Hippocampal formation (tissue), 2 donors: ENCODE data around the gene NCR2.

Experiments
- DNase-seq, 2 donors: peaks; one replicate each; lab custom pipeline; 2025; lab: John Stamatoyannopoulos, UW

Gene NCR2

DNA sequence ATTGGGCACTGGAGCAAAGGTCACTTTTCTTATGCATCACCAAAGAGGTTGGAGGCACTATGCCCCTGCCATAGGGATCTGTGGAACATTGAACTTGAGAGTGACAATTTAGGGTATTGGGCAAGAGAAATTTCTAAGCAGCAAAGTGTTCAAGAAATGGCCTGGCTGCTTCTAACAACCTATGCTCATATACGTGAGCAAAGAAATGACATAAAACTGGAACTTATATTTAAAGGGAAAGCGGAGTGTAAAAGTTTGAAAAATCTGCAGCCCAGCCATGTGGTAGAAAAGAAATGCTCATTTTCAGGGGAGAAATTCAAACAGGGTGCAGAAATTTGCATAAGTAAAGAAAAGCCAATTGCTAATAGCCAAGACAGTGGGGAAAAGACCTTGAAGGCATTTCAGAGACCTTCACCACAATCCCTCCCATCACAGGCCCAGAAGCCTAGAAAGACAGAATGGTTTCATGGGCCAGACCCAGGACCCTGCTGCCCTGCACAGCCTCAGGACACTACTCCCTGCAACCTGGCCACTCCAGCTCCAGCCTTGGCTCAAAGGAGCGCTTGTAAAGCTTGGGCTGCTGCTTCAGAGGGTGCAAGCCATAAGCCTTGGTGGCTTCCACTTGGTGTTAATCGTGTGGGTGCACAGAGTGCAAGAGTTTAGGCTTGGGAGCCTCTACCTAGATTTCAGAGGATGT, 24.4 kb downstream of the NCR2 start:
- DNase-seq: no peak

DNA sequence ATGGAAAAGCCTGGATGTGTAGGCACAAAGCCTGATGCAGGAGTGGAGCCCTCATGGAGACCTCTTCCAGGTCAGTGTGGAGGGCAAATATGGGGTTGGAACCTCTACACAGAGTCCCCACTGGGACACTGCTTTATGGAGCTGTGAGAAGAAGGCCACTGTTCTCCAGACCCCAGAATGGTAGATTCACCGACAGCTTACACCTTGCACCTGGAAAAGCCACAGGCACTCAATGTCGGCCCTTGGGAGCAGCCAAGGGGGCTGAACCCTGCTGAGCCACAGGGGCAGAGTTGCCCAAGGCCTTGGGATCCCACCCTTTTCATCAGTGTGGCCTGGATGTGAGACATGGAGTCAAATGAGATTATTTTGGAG, 24.9 kb downstream of the NCR2 start:
- no peak for DNase-seq

DNA sequence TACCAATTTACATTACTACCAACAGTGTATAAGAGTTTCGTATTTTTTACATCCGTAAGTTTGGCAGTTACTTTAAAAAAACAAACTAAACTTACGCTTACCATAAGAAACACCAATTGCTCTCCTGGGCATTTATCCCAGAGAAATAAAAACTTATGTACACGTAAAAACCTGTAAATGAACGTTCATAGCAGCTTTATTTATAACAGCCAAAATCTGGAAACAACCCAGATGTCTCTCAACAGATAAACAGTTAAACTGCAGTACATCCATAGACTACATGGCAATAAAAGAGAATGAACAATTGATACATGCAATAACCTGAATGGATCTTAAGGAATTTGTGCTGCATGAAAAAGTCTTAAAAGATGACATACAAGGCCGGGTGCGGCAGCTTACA, 30.7 kb downstream of the NCR2 start:
- DNase-seq: no peak

DNA sequence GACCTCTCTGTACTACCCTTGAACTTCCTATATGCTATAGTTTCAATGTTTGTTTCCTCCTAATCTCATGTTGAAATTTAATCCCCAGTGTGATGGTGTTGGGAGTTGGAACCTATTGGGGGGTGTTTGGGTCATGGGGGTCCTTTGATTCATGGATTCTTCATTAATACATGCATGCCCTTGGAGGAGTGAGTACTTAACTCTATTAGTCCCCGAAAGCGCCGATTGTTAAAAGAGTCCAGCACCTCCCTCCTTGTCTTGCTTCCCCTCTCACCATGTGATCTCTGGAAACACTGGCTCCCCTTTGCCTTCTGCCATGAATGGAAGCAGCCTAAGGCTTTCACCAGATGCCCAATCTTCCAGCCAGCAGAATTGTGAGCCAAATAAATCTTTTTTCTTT, 31.7 kb downstream of the NCR2 start:
- no peak for DNase-seq

DNA sequence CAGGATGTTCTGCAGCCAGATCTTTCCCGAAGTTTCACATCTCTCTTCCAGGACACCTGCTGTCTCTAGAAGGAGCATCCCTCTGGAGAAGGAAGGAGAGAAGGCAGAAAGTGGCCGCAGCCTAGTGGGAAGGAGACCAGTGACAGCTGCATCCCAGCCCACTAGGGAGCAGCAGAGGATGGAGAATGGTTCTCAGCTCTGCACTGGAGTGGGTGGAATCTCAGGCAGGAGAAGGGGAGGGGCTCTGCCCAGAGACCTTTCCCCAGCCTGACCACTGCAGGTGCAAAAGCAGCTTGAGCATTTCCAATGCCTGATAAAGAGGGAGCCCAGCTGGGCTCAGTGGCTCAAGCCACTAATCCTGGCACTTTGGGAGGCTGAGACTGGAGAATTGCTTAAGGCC, 32.3 kb downstream of the NCR2 start:
- peak; percentile 29 to 65 for DNase-seq

DNA sequence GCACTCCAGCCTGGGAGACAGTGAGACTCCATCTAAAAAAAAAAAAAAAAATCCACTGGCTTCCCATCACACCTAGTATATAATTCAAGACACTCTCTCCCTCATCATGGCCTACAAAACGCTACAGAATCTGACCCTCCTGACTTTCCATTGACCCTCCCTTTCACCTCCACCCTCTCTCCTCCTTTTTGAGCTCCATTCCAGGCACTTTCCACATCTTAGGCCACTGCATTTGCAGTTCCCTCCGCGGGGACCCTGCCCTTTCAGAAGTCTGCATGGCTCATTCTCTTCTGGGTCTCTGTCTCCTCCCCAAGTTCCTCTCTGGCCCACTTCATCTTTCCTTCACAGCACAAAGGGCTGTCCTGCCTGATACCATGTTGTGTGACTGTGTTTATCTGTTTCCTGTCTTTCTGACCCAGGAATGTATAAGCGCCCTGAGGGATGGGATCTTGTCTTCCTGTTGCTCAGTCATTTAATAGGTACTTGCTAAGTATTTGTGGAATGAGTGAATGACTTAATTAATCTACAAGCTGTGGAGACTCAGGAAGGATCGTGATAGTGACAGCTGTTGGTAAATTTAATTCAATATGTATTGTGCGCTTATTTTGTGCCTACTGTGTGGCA, 35.2 kb downstream of the NCR2 start:
- DNase-seq: no peak

DNA sequence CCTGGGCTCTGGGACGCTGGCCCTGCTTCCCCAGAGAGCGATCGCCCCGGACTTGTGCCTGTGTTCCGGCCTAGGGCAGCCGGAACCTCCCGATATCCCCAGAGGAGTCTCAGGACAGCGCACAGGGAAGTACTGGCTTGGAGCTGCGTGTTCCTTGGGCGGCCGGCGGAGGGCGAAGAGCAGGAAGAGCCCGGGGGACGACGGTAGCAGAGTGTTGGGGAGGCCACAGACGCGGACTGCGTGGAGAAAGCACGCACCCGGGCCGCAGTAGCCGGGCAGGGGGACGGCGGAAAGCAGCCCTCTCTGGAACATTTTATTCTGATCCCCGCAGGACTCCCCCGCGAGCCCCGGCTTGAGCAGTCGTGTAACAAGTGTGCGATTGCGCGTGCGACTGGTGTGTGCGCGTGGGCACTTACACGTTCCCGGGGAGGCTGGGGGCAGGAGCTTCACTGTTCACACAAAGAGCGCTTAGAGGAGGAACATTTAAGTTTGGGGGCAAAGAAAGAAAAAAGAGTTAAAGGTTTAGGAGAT, 36.1 kb downstream of the NCR2 start:
- peak in 1 of 2 donors; percentile 11 for DNase-seq

DNA sequence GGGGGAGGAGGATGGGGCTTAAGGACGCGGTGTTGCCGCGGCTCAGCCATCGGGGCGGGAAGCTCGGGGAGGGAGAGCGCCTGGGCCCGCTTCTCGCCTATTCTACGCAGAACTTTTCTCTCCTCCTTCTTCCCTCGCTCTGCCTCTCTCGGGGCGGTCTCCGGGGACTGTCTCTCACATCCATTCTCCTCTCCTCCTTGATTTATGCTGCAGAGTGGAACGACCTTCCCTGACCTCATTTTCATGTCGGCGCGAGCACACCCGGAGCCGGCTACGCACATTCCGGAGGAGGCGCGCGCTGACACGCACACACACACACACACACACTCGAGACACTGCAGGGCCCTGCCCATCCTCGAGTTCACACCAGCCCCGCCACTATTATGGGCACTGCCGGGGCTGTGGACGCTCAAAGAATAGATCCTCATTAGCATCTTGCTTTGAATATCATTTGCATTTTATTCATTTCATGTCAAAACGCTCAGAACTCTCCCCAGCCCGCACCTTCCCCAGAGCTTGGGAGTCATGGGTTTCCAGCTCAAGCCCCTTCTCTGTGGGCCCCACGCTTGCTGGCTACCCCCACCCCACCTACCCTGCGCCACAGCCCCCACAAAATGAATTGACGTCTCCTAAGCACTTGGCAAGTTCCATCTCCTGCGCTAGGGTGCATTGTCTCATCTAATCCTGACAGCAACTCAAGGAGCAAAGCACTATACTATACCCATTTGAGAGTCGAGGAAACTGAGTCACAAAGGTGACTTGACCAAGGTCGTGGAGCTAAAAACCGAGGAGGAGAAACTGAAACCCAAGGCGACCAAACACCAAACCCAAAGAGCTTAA, 36.8 kb downstream of the NCR2 start:
- DNase-seq: no peak

DNA sequence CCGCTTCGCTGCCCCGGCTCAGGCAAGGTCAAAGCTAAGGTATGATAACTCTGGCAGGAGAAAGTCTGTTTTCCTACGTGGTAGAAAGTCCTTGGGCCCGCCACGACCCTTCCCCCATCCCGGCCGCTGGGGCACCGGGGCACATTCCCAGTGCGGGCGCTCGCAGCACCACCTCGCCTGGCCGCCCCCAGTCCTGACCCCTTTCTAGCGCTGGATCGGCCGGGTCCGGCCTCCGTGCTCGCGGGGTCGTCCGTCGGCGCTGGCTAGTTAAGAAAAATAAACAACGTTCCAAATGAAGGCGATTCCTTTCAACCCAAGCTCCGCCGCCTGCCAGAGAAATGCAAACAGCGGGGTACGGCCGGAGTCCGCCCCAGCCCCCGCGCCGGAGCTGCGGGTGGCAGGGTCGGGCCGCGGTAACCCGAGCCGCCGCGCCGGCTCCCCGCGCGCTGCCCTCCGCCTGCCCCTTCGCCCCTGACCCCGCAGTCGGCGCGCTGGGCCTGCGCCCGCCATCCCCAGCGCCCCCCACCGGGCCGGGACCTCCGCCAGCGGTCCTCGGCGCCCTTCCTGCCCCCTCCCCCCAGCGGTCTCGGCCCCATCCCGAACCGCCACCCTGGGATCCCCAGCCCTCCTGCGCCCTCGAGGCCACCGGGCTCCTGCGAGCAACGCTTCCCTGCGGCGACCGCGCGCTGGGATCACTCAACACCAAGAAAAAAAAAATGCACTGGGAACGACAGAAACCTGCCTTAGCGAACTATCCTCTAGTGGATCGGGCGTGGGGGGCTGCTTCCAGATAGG, 37.6 kb downstream of the NCR2 start:
- no peak for DNase-seq

DNA sequence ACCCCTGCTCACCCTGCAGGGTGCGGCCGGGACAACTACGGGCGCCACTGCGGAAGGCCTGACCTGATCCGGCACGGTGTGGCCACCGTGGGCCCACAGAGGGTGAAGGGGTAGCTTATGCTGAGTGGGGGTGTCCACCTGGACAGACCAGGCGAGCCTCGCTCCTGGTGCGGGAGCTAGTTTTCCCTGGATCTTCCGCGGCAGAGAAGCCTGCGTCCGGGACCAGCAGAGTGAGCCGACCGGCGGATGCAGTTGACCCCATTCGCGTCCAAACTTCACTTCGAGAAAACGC, 38.2 kb downstream of the NCR2 start:
- no peak for DNase-seq

DNA sequence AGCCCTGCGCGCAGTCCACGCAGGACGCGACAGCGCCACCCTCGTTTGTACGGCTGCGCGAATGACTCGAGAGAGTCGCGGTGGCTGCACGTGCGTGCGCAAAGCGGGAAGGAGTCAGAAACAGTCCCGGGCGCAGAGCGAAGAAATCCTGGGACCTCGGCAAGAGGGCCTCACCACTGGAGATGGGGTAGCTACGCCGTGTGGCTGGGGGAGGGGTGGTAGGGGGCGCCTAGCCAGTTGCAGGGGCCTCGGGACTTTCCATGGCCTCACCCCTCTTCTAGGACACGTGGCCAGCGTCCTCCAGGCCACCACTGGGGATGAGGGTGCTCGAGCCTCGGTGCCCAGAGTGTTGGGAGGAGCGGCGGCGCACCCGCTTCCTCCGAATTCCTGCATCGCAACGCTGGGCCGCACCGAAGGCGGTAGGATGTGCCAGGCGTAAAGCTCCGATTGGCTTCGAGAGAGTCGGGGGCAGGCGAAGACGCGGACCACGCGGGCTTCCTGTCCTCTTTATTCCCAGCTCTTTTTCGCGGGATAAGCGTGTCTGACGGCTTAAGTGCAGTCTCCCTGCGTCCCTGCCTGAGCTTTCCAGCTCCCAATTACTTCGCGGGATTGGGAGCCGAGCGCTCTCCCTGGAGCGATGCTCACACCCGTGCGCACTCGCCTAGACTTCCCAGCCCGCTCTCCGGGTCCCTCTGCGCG, 38.7 kb downstream of the NCR2 start:
- no peak for DNase-seq

DNA sequence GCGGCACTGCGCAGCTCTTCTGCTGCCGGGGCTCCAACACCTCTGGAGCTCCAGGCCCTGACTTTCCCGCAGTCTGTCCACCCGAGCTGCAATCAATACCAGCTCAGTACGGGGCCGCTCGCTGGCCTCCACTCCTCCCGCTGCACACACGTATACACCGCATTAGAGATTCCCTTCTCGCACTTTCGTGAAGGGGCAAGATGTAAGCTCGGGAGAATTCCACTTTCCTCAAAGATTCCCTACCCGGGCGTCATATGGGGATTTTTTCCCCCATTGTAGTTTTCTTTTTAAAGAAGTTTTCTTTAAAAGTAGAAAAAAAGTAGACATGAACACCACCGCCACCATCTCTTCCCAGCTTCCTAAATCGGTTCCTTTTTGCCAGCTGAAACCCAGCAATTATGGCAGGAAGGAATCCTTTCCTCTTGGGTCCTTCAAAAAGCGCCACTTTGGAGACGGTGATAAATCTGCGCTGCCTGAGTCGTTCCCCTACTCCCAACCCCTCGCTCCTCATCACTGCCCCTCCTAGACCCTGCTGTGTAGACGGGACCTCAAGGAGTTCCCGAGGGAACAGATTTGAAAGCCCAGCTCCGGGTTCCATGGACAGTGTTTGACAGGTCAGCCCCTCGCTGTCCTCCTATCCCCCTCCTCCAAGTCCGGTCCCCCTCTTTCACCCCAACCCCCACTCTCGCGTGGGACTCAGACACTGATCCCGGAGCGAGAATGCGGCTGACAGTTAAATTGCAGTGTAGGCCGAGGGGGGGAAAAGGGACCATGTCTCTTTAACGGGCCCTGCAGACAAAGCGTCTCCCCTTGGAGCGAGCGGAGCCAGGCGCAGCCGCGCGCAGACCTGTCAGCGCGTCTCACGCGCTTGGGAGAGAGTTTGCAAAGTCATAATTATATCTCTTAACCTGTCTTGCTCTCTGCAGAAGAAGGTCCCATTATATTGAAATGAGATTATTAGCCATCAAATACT, 39.5 kb downstream of the NCR2 start:
- no peak for DNase-seq

DNA sequence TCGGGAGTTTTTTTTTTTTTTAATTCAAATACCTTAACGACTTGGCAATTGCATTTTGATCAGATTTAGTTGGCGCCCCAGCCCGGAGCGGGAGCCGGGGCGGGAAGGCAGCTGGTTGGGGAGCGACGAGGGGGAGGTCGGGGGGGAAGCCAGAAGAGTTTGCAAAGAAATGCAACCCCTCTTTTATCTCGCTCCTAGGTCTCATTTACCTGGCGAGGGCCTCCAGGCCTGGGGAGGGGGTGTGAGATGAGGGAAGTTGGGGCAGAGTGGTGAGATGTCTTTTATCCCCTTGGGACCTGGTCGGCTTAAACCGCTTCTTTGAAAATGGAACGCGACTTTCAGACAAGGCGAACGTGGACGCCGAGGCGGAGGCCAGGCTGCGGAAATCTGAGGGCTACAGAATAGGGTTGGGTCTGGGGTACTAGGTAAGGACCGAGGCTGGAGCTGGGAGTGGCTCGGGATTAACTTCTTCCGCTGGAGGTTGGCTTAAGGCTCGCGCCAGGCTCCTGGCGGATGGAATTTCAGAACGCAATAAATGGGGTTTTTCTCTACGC, 40.3 kb downstream of the NCR2 start:
- DNase-seq: no peak

DNA sequence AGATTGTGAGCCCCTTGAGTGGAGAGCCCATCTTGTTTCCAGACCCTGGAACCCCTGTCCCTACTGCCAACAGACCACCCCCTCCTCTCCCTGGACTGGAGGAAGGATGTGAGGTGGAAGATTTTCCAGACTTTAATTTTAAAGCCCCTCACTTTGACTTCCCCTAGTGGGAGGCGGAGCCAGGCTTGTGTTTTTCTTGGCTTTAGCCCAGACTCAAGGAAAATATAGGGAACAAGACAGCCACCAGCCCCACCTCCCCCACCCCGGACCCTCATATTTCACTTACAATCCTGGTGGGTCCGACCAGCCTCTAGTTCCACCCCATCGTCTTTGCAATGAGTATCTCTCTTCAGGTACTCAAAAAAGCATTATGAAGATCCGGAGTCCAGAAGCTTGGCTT, 40.8 kb downstream of the NCR2 start:
- DNase-seq: no peak

DNA sequence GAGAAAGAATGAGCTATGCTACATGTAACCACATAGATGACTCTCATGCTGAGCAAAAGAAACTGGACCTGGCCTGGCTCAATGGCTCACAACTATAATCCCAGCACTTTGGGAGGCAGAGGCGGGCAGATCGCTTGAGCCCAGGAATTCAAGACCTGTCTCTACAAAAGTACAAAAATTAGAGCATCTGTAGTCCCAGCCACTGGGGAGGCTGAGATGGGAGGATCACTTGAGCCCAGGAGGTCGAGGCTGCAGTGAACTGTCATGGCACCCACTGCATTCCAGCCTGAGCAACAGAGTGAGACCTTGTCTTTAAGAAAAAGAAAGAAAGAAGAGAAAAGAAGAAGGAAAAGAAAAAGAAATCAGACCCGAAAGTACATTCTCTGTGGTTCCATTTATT, 41.7 kb downstream of the NCR2 start:
- no peak for DNase-seq

DNA sequence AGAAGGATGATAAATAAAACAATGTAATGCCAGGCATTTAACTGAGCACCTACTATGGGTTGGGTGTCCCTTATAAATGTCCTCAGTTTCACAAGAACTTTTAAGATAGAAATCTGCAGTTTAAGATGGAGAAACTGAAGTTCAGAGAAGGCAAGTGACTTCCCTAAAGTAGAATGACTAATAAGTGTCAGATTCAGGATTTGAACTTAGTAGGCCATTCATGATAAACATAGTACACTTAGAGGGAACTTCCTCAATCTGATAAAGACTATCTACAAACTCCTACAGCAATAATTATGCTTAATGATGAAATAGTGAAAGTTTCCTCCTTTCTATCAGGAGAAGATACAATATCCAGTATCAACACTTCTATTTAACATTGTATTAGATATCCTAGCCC, 43.9 kb downstream of the NCR2 start:
- DNase-seq: no peak

DNA sequence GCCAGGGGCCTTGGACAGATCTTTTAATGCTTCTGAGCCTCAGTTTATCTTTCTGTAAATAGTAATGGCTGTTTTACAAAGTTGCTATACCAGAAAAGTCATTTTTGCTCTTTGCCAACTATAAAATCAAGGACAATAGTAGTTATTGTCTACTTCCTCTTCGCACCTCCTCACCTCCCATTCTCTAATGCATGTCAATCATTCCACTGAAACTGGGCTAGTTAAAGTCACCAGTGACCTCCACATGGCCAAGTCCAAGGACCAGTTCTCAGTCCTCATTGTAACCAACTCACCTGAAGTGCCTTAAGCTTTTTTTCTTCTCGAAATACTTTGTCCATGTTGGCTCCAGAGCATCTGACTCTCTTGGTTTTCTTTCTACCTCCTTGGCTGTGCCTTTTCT, 51.2 kb downstream of the NCR2 start:
- DNase-seq: no peak

DNA sequence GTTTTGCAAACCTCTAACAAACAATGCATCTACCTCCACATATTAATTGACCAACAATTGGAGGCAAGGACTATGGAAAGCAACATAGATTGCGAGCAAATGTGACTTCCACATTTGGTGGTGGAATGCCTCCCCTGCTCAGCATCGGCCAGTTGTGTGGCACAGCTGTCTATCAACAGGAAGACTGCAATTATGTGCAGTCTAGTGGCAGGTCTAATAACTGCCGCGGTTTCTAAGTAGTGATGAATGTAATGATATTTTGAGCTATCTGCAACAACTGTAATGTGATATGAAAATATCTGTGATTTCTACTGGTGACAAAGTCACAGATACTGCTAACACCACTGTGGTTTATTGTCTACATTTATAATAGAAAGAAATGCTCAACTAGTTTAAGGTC, 56.8 kb downstream of the NCR2 start:
- DNase-seq: no peak

DNA sequence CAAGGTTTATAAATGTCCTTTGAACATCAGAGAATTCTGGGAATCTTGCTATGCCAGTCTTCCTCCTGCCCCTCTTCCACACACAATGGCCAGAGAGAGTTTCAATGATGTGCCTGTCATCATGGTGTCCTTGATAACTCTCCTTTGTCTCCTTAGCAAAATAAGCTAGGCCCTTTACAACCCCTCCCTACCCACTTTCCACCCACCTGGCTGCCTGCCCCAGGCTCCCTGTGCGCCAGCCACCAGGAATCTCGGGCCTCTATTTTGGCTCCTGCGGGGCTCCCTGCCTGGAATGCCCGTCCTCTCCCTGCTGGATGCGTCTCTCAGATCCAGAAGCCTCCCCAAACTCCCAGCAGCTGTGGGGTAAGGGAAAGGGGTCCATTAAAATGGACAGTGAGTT, 60.9 kb downstream of the NCR2 start:
- no peak for DNase-seq

DNA sequence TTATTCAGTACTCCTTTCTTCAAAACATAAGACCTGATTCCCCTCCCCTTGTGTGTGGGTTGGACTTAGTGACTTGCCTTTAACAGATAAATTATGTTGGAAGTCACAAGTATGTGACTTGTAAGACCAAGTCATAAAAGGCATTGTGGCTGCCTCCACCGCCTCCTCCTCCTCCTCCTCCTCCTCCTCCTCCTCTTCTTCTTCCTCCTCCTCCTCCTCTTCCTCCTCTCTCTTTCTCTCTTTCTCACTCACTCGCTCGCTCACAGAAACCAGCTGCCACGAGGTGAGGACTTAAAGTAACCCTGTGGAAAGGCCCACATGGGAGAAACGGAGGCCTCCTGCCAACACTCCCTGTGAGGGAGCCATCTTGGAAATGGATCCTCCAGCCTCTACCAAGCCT, 64.0 kb downstream of the NCR2 start:
- no peak for DNase-seq
